Measurements from ENCODE around the gene CSDE1.

GRCh38 chr1:114692947-114693346 lies 64.8 kb downstream of the CSDE1 start:
- TF ChIP-seq CTCF (conservative IDR thresholded peaks at IDR 0.05 in 1 of 2, IDR thresholded peaks at IDR 0.05 in 1 of 2; ENCODE audit: low read depth in 1 of 2, low read length in 2 of 2) (no peak), EZH2 (IDR thresholded peaks at IDR 0.05; ENCODE audit: low read length, missing control alignments) (no peak)

Data from fibroblast of lung (primary cell).